ENCODE data around the gene AUTS2. TPM values are rescaled to one million over a fixed set of nuclear protein-coding genes. Genes with fewer than 3 reads are reported as not detected.

Gene AUTS2
- polyA plus RNA-seq, 3 donors: 0.08 to 0.35 TPM; not detected in 1

DNA sequence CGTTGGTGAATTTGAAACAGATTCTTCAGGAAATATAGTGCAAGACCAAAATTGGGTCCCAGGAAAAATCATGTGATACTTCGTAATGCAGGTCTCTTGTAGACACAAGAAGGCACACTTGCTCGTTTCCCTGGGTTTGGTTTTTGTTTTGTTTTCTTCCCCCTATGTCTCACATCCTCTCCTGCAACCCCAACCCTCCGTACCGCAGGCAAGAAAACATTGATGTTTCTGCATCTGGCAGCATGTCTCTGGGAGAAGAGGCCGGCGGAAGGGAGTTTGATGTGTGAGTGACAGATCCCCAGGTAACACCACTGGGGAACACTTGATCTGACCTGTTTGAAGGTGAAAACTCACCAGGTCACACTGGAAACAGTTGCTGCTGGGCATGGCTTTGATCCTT lies 718.5 kb downstream of the AUTS2 start:
- Histone ChIP-seq H3K36me3 (replicated peaks in 1 of 2; ENCODE audit: control insufficient read depth in 1 of 2, insufficient read depth in 2 of 2, low read length in 2 of 2) (no peaks in the 10 kb centered on the region), H2AFZ (ENCODE audit: insufficient read depth, low read depth, low read length, poor library complexity, severe bottlenecking) (no peak overlapping the region), H3K4me1 (ENCODE audit: control insufficient read depth in 1 of 2, insufficient read depth in 2 of 2, low read length in 2 of 2) (no peaks in the 10 kb centered on the region), H4K20me1 (ENCODE audit: insufficient read depth, low read length) (no peaks in the 10 kb centered on the region), H3K4me2 (replicated peaks; ENCODE audit: extremely low read depth, low read length, poor library complexity, severe bottlenecking) (no peak overlapping the region), H3K27ac (ENCODE audit: low read depth in 1 of 2, low read length in 2 of 2) (no peak overlapping the region), H3K79me2 (ENCODE audit: insufficient read depth, low read length) (no peaks in the 10 kb centered on the region), H3K9me3 (replicated peaks in 1 of 2; ENCODE audit: control insufficient read depth in 1 of 2, insufficient read depth in 1 of 2, low read length in 2 of 2) (no peaks in the 10 kb centered on the region), H3K27me3 (ENCODE audit: control insufficient read depth in 2 of 2, insufficient read depth in 2 of 2, low read length in 2 of 2) (no peaks in the 10 kb centered on the region), H3K9ac (ENCODE audit: insufficient read depth, low read length, poor library complexity, severe bottlenecking) (no peak overlapping the region), H3K4me3 (replicated peaks in 1 of 3; ENCODE audit: low read depth in 2 of 3, low read length in 3 of 3) (no peak overlapping the region)
- TF ChIP-seq CTCF (IDR thresholded peaks at IDR 0.05): no peak
- 96% methylated on average over 3 of the region's 7 CpGs for WGBS (ENCODE audit: insufficient coverage)
- no peak for DNase-seq
- H3K4me1 Mint-ChIP-seq: no peaks in the 10 kb centered on the region
- H3K36me3 Mint-ChIP-seq: no peaks in the 10 kb centered on the region
- peaks cover 0 to 2% (median 0%) of the 10 kb centered on the region in 3 donors for H3K27me3 Mint-ChIP-seq (ENCODE audit: low read depth in 3 of 3)
- H3K27ac Mint-ChIP-seq: no peak overlapping the region
- intact Hi-C loops (cut with micrococcal nuclease): no loop called here
- no peak overlapping the region for H3K4me3 Mint-ChIP-seq
- H3K9me3 Mint-ChIP-seq: peaks cover 0 to 6% (median 2%) of the 10 kb centered on the region in 7 donors

GRCh38 chr7:70317356-70317755 lies 719.1 kb downstream of the AUTS2 start:
- Histone ChIP-seq H3K27me3 (ENCODE audit: control insufficient read depth in 2 of 2, insufficient read depth in 2 of 2, low read length in 2 of 2) (no peaks in the 10 kb centered on the region), H3K4me3 (replicated peaks in 1 of 3; ENCODE audit: low read depth in 2 of 3, low read length in 3 of 3) (no peak overlapping the region), H3K79me2 (ENCODE audit: insufficient read depth, low read length) (no peaks in the 10 kb centered on the region), H3K27ac (ENCODE audit: low read depth in 1 of 2, low read length in 2 of 2) (no peak overlapping the region), H3K4me1 (ENCODE audit: control insufficient read depth in 1 of 2, insufficient read depth in 2 of 2, low read length in 2 of 2) (no peaks in the 10 kb centered on the region), H3K9me3 (replicated peaks in 1 of 2; ENCODE audit: control insufficient read depth in 1 of 2, insufficient read depth in 1 of 2, low read length in 2 of 2) (no peaks in the 10 kb centered on the region), H3K9ac (ENCODE audit: insufficient read depth, low read length, poor library complexity, severe bottlenecking) (no peak overlapping the region), H4K20me1 (ENCODE audit: insufficient read depth, low read length) (no peaks in the 10 kb centered on the region), H2AFZ (ENCODE audit: insufficient read depth, low read depth, low read length, poor library complexity, severe bottlenecking) (no peak overlapping the region), H3K36me3 (replicated peaks in 1 of 2; ENCODE audit: control insufficient read depth in 1 of 2, insufficient read depth in 2 of 2, low read length in 2 of 2) (no peaks in the 10 kb centered on the region), H3K4me2 (replicated peaks; ENCODE audit: extremely low read depth, low read length, poor library complexity, severe bottlenecking) (no peak overlapping the region)
- 60% methylated on average over 1 of the region's 2 CpGs for WGBS (ENCODE audit: insufficient coverage)
- Mint-ChIP-seq H3K36me3 (no peaks in the 10 kb centered on the region), H3K4me3 (no peak overlapping the region), H3K9me3 (peaks cover 0 to 6% (median 2%) of the 10 kb centered on the region in 7 donors), H3K27ac (no peak overlapping the region), H3K4me1 (no peaks in the 10 kb centered on the region), H3K27me3 (ENCODE audit: low read depth in 3 of 3) (peaks cover 0 to 2% (median 0%) of the 10 kb centered on the region in 3 donors)
- intact Hi-C loops (cut with micrococcal nuclease): no loop called here
- no peak for TF ChIP-seq CTCF (IDR thresholded peaks at IDR 0.05)
- DNase-seq: no peak

Measured in CD14-positive monocyte (primary cell).